ENCODE data around the gene APLF.
"Not testable (repeated sequence)": the region's sequence is repeated elsewhere in the genome, so short reads cannot be mapped to it uniquely, and the experiment has no call there.

APLF gene

GRCh38 chr2:68476454-68476853 lies 9.1 kb downstream of the APLF start:
- DNase-seq: no peak

- DNase-seq: no peak
These were observed 11.3 kb downstream of the APLF start for GRCh38 chr2:68478688-68479087.

- DNase-seq: no peak
These were observed 15.0 kb downstream of the APLF start for GRCh38 chr2:68482296-68482820.

DNA sequence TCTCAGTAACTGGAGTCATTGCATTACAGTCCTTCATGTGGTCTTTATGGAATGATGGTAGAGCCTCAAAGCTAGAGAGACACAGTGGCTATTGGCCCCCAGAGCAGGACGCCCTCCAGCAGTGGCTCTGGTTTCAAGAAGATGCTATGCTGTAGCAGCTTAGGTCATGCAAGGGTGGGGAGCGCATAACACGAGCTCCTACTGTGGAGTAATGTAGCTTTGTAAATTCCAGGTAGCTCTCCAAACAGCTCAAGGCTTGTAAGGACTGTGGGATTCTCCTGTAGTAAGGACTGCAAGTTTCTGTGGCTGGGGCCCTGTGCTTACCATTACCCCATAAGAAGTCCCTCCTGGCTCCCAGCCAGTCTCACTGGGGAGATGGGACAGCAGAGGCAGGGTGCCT lies 15.6 kb downstream of the APLF start:
- DNase-seq: no peak

DNA sequence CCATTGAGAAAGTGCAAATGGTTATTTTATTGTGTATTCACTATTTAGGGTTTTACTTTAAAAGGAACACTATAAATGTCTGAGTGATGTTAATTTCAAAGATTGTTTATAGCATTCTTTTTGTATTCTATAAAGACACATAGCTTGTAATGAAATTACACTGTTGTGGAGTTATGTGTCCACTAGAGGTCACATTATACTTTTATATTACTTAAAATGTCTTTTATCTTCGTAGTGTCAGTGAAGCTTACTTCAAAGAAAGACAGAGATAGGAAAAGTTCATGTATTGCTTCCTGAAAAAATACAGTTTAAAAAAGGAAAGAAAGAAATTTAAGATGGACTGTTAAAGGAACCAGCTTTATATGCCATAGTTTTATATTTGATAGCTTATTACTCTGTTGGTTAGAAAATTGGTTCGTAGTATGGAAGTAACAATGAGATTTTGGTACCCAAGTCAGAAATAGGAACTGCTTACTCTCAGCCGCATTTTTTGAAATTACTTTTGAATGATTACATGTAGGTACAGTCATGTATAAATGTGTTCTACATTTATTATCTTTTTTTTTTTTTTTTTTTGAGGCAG lies 20.5 kb downstream of the APLF start:
- DNase-seq: peak in 3 of 4 experiments; percentile 16 to 69 (median 58)

DNA sequence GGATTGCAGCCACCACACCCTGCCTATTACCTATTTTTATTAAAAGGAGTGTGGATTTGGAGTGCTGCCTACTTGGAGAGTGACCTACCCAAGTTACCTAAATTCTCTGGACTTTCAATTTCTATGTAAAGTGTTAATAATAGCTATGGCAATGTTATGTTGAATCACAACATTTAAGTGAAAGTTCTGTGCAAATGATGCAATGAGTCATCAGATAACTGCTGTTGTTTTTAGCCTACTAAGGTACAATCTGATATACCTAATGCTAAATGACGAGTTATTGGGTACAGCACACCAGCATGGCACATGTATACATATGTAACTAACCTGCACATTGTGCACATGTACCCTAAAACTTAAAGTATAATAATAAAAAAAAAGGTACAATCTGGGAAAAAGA lies 21.2 kb downstream of the APLF start:
- DNase-seq: not testable (repeated sequence)

- DNase-seq: peak in 2 of 4 experiments; percentile 8 to 27
These were observed 21.9 kb downstream of the APLF start for GRCh38 chr2:68489282-68489681.

DNA sequence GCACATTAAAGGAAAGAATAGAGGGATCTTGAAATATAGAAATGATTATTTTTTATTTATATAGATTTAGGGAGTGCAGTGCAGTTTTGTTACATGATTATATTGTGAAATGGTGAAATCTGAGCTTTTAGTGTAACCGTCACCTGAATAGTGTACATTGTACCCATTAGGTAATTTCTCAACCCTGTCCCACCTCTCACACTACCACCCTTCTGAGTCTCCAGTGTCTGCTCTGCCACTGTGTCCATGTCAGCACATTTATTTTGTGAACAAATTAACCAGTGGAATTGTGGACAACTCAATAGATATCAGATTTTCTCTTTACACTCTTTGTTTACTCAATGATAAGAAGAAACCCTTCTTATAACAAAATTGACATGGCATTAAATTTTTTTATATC lies 24.2 kb downstream of the APLF start:
- no peak for DNase-seq

DNA sequence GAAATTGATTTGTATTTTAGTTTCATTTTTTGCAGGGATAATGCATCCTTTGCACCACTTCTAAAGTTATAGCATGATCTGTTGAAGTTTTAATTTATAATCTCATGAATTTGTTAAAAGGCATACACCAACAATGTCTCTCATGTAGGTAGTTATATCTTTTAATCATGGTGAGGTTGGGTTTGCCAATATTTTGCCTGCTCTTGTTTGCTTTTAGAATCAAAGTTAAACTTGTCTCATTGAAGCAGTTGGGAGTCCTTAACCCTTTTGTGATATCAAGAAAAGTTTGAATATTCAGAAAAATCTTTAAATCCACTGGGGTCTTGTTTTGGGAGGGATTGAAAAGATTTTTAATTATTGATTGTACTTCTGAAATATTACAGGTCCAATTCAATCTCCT lies 31.7 kb downstream of the APLF start:
- DNase-seq: no peak

GRCh38 chr2:68500649-68501048 lies 33.3 kb downstream of the APLF start:
- no peak for DNase-seq

DNA sequence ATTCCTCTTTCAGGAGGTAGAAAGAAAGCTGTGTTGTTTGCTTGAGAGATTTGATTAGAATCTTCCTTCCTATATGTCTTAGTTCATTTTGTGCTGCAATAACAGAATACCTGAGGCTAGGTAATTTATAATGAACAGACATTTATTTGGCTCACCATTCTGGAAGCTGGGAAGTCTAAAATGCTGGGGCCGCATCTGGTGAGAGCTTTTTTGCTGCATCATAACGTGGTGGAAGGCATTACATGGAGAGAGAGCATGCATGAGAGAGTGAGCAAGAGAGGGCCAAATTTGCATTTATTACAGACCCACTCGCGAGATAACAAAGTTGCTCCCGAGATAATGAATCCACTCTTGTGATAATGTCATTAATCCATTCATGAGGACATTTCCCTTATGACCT lies 34.4 kb downstream of the APLF start:
- no peak for DNase-seq

GRCh38 chr2:68505603-68506159 lies 38.3 kb downstream of the APLF start:
- no peak for DNase-seq

- peak in 2 of 4 experiments; percentile 8 to 9 for DNase-seq
These were observed 38.8 kb downstream of the APLF start for GRCh38 chr2:68506170-68506569.

- peak; percentile 59 to 88 (median 78) for DNase-seq
These were observed 44.9 kb downstream of the APLF start for GRCh38 chr2:68512326-68512725.

GRCh38 chr2:68512966-68513365 lies 45.6 kb downstream of the APLF start:
- peak in 2 of 4 experiments; percentile 10 to 24 for DNase-seq

- no peak for DNase-seq
These were observed 47.0 kb downstream of the APLF start for GRCh38 chr2:68514316-68514929.

DNA sequence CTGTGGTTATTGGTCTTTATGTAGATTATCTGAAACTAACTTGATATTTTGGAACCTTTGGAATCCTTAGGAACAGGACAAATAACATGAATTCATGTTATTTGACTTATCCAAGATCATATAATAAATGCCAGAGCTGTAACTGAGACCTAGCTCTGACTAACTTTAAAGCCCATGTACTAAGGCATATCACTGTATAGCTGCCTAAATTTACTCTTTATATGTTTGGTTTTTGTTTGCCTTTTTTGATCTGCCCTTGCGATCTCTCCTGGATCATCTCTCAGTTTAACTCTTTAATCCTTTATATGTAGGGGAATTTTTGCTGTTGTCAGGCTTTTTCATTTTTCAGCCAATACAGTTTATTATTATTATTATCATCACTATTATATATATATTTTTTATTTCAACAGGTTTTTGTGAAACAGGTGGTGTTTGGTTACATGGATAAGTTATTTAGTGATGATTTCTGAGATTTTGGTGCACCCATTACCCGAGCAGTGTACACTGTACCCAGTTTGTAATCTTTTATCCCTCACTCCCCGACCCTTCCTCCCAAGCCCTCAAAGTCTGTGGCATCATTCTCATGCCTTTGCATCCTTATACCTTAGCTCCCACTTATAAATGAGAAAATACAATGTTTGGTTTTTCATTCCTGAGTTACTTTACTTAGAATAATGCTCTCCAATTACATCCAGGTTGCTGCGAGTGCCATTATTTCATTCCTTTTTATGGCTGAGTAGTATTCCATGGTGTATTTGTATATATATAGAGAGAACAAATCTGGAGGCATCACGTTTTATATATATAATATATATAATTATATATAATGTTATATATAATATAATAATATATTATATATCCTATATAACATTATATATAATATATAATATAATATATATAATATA lies 48.9 kb downstream of the APLF start:
- no peak for DNase-seq

GRCh38 chr2:68519236-68519635 lies 51.9 kb downstream of the APLF start:
- DNase-seq: no peak

DNA sequence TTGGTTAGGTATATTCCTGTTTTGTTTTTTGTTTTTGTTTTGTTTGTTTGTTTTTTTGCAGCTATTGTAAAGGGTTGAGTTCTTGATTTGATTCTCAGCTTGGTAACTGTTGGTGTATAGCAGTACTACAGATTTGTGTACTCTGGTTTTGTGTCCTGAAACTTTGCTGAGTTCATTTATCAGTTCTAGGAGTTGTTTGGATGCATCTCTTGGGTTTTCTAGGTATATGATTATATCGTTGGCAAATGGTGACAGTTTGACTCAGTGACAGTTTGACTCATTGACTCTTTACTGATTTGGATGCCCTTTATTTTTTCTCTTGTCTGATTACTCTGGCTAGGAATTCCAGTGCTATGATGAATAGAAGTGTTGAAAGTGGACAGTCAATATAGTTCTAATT lies 53.7 kb downstream of the APLF start:
- DNase-seq: no peak

DNA sequence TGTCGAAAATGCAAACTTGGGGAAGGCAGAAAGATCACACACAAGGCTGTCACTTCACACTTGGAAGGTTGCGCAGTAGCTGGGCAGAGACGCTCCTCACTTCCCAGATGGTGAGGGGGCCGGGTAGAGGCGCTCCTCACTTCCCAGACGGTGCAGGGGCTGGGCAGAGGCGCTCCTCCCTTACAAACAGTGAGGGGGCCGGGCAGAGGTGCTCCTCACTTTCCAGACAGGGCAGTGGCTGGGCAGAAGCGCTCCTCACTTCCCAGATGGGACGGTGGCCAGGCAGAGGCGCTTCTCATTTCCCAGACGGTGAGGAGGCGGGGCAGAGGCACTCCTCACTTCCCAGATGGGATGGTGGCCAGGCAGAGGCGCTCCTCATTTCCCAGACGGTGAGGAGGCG lies 59.6 kb downstream of the APLF start:
- not testable (repeated sequence) for DNase-seq

GRCh38 chr2:68527343-68528081 lies 60.1 kb downstream of the APLF start:
- DNase-seq: not testable (repeated sequence)

GRCh38 chr2:68529156-68529555 lies 61.8 kb downstream of the APLF start:
- DNase-seq: not testable (repeated sequence)
